K562 (cell line): ENCODE data around the gene PITHD1. TPM values are rescaled to one million over a fixed set of nuclear protein-coding genes. Genes with fewer than 3 reads are reported as not detected.

Experiments
- AFF4 ChIP-seq: sonication (generic); formaldehyde crosslinking; IDR thresholded peaks from 2 replicates; pipeline ENCODE4 v1.8.0; 2023; ENCODE audit warnings: mild to moderate bottlenecking, missing genetic modification reagents
- CEBPB ChIP-seq: fragments of 450-650 bp; IDR thresholded peaks from 2 replicates; pipeline ENCODE4 v1.6.1; 2016; ENCODE audit warnings: missing genetic modification characterization, missing compliant biosample characterization
- CEBPG ChIP-seq, 3 experiments: fragments of 200-800 bp in 1 of 3; sonication (Bioruptor generic) in 1 of 3; sonication (generic) in 1 of 3; formaldehyde crosslinking in 1 of 3; IDR thresholded peaks in 2 of 3; conservative IDR thresholded peaks in 1 of 3; 2 replicates each; pipeline versions ENCODE4 v1.6.1 to v1.8.0; 2016 to 2022; ENCODE audit warnings: missing compliant biosample characterization in 2 of 3, missing genetic modification characterization in 2 of 3, mild to moderate bottlenecking in 1 of 3, missing genetic modification reagents in 1 of 3
- E2F6 ChIP-seq, 2 experiments: IDR thresholded peaks; 2 replicates each; pipeline ENCODE4 v1.6.1; 2011; ENCODE audit warnings: borderline replicate concordance in 1 of 2, control low read depth in 1 of 2, low read depth in 1 of 2, low read length in 1 of 2, mild to moderate bottlenecking in 1 of 2, mixed read lengths in 1 of 2, moderate library complexity in 1 of 2; ENCODE audit not compliant: insufficient read depth in 1 of 2, insufficient read length in 1 of 2, poor library complexity in 1 of 2, severe bottlenecking in 1 of 2; ENCODE audit errors: extremely low read depth in 1 of 2
- ELF4 ChIP-seq: fragments of 450-650 bp; formaldehyde crosslinking; IDR thresholded peaks from 2 replicates; pipeline ENCODE4 v1.4.0; 2022; ENCODE audit warnings: missing genetic modification characterization
- MTF1 ChIP-seq: fragments of 250-450 bp; sonication (Bioruptor Pico); IDR thresholded peaks from 2 replicates; pipeline ENCODE4 v1.9.0; 2021; ENCODE audit warnings: moderate library complexity, mild to moderate bottlenecking, inconsistent platforms, borderline replicate concordance
- PCBP2 ChIP-seq: fragments of 200-400 bp; formaldehyde crosslinking; IDR thresholded peaks from 2 replicates; pipeline ENCODE4 v1.6.1; 2018; ENCODE audit warnings: low read length, low read depth, mild to moderate bottlenecking, moderate library complexity; ENCODE audit not compliant: poor library complexity, severe bottlenecking
- POLR2AphosphoS5 ChIP-seq: IDR thresholded peaks from 2 replicates; pipeline ENCODE4 v1.6.1; 2011; ENCODE audit warnings: mild to moderate bottlenecking, low read depth, low read length, moderate library complexity; ENCODE audit not compliant: control insufficient read depth, insufficient read depth
- POLR3A ChIP-seq: IDR thresholded peaks from 2 replicates; pipeline ENCODE4 v1.6.1; 2011; ENCODE audit warnings: borderline replicate concordance, mild to moderate bottlenecking, moderate library complexity; ENCODE audit not compliant: insufficient read length, insufficient read depth; ENCODE audit errors: extremely low read depth
- PTRF ChIP-seq: fragments of 450-650 bp; IDR thresholded peaks from 2 replicates; pipeline ENCODE4 v1.6.1; 2016; ENCODE audit warnings: mild to moderate bottlenecking, missing genetic modification characterization, missing compliant biosample characterization
- SMAD4 ChIP-seq: fragments of 250-450 bp; sonication (Bioruptor Pico); conservative IDR thresholded peaks from 2 replicates; pipeline ENCODE4 v1.8.0; 2021; ENCODE audit warnings: inconsistent platforms, mild to moderate bottlenecking, moderate library complexity
- TAF9B ChIP-seq: fragments of 450-650 bp; IDR thresholded peaks from 2 replicates; pipeline ENCODE4 v1.6.1; 2018; ENCODE audit warnings: mild to moderate bottlenecking; ENCODE audit not compliant: partially characterized antibody
- TFAP4 ChIP-seq: sonication (generic); formaldehyde crosslinking; IDR thresholded peaks from 2 replicates; pipeline ENCODE4 v1.8.0; 2022; ENCODE audit warnings: missing genetic modification reagents, mild to moderate bottlenecking, moderate library complexity, borderline replicate concordance
- TFE3 ChIP-seq: fragments of 450-650 bp; formaldehyde crosslinking; IDR thresholded peaks from 2 replicates; pipeline ENCODE4 v1.4.0; 2020; ENCODE audit warnings: mild to moderate bottlenecking, mixed read lengths
- ZNF174 ChIP-seq: fragments of 250-450 bp; sonication (Bioruptor Pico); IDR thresholded peaks from 2 replicates; pipeline ENCODE4 v1.4.0; 2020; ENCODE audit warnings: mild to moderate bottlenecking
- ZNF398 ChIP-seq: fragments of 250-450 bp; sonication (Bioruptor Pico); IDR thresholded peaks from 2 replicates; pipeline ENCODE4 v1.8.0; 2021; ENCODE audit warnings: moderate library complexity, mild to moderate bottlenecking, inconsistent platforms
- ZNF780A ChIP-seq: fragments of 250-450 bp; sonication (Bioruptor Pico); IDR thresholded peaks from 2 replicates; pipeline ENCODE4 v1.5.0; 2021; ENCODE audit warnings: mild to moderate bottlenecking
- polyA plus RNA-seq, 8 experiments: library from polyadenylated mRNA; depleted of rRNA in 4 of 8; stranded (reverse) in 5 of 8; unstranded in 3 of 8; fragments of >200 nt; fragmentation: Nextera tagmentation in 2 of 8; fragmentation: Illumina TruSeq in 1 of 8; extraction: Ambion mirVana in 2 of 8; extraction: Trizol in 1 of 8; gene quantifications; 2 replicates each; pipeline versions ENCODE4 v1.2.1 to v1.2.3, GENCODE V29; 2011 to 2014; ENCODE audit warnings: inconsistent platforms in 1 of 8, missing spikeins in 1 of 8
- total RNA-seq, 7 experiments: library from RNA; depleted of rRNA in 6 of 7; stranded (reverse); fragments of >200 nt in 6 of 7; fragmentation: Illumina TruSeq in 2 of 7; extraction: Trizol in 2 of 7; gene quantifications; 2 replicates each; pipeline versions ENCODE4 v1.2.1 to v1.2.3, GENCODE V29; 2011 to 2021; ENCODE audit warnings: low replicate concordance in 1 of 7

The PITHD1 gene
- total and polyA plus RNA-seq, 9 of the 15 experiments (the other 6 are each of a cell fraction or from before 2014, with no cell fraction given) = 46.5 to 175 (median 149) TPM

- no peak for TF ChIP-seq SMAD4 (CRISPR knock-in tag)
- TF ChIP-seq CEBPB = peak; percentile 85
- TF ChIP-seq ZNF780A (CRISPR knock-in tag) = no peak
- no peak for TF ChIP-seq TFAP4 (CRISPR knock-in tag)
- no peak for TF ChIP-seq PCBP2
- no peak for TF ChIP-seq TAF9B
- no peak for TF ChIP-seq MTF1 (CRISPR knock-in tag)
- TF ChIP-seq CEBPG (CRISPR knock-in tag; IDR thresholded peaks at IDR 0.05) = peak; percentile 55; the same call in 1 of the 2 replicates
- peak in 1 of 2 experiments; percentile 68; a peak in 3 of 4 replicates for TF ChIP-seq CEBPG (tag; conservative IDR thresholded peaks at IDR 0.05 in 1 of 2, IDR thresholded peaks at IDR 0.05 in 1 of 2)
- TF ChIP-seq POLR2AphosphoS5 = no peak
- TF ChIP-seq AFF4 (CRISPR knock-in tag) = peak; percentile 8; the same call in 1 of the 2 replicates
- no peak for TF ChIP-seq E2F6 (IDR thresholded peaks at IDR 0.05; ENCODE audit: borderline replicate concordance in 1 of 2, extremely low read depth in 1 of 2, insufficient read depth in 1 of 2, insufficient read length in 1 of 2, low read depth in 1 of 2, low read length in 1 of 2, poor library complexity in 1 of 2, severe bottlenecking in 1 of 2)
- TF ChIP-seq ELF4 (CRISPR knock-in tag) = no peak
- no peak for TF ChIP-seq ZNF398 (CRISPR knock-in tag)
- no peak for TF ChIP-seq TFE3 (CRISPR knock-in tag)
- no peak for TF ChIP-seq POLR3A
- no peak for TF ChIP-seq PTRF (tag)
- no peak for TF ChIP-seq ZNF174 (CRISPR knock-in tag)
These were observed 23.1 kb downstream of the PITHD1 start (continued) for GRCh38 chr1:23801338-23801748.
